PC-3 (cell line): ENCODE measurements around the gene ZNF678.

ENCODE experiments used
- EZH2 ChIP-seq: fragments of 300-600 bp; sonication (generic); IDR thresholded peaks from one replicate; pipeline ENCODE4 v1.6.1; 2017; ENCODE audit warnings: antibody characterized with exemption, mild to moderate bottlenecking, low read length; ENCODE audit not compliant: unreplicated experiment
- TF ChIP-seq, protein P1 (sequence below): fragments of 300-600 bp; sonication (generic); conservative IDR thresholded peaks from 2 replicates; pipeline ENCODE4 v1.5.1; 2017; ENCODE audit warnings: antibody characterized with exemption, low read depth, mild to moderate bottlenecking, low read length

DNA sequence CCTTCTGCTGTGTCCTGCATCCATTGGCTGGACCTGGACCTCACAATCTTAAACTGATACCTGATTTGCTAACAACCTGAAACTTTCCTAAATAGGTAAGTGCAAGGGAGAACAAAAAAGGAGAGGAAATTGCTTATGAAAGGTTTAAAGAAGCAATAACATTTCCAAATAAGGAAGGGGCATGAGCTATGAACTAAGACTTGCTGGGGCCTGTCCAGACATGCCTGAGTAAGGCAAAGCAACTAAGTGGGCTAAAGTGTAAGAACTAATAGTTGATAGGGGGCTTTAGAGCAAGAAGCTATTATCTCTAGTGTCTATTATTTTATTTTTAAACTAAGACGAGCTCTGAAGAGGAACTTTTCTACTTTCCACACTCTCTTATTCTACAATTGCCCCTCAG, 160.1 kb downstream of the ZNF678 start:
- TF ChIP-seq EZH2, result no peak
- TF ChIP-seq, protein P1, sequence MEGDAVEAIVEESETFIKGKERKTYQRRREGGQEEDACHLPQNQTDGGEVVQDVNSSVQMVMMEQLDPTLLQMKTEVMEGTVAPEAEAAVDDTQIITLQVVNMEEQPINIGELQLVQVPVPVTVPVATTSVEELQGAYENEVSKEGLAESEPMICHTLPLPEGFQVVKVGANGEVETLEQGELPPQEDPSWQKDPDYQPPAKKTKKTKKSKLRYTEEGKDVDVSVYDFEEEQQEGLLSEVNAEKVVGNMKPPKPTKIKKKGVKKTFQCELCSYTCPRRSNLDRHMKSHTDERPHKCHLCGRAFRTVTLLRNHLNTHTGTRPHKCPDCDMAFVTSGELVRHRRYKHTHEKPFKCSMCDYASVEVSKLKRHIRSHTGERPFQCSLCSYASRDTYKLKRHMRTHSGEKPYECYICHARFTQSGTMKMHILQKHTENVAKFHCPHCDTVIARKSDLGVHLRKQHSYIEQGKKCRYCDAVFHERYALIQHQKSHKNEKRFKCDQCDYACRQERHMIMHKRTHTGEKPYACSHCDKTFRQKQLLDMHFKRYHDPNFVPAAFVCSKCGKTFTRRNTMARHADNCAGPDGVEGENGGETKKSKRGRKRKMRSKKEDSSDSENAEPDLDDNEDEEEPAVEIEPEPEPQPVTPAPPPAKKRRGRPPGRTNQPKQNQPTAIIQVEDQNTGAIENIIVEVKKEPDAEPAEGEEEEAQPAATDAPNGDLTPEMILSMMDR, result no peak
